ENCODE results near the gene PPP1R3F.

Gene PPP1R3F

GRCh38 chrX:49246541-49246940, 23.1 kb upstream of the PPP1R3F start:
- ATAC-seq: no peak
- TF ChIP-seq ISL1 (CRISPR knock-in tag; IDR thresholded peaks at IDR 0.05): no peak
- TF ChIP-seq GLIS3 (CRISPR knock-in tag; IDR thresholded peaks at IDR 0.05): no peak
- no peak for TF ChIP-seq CREB5 (CRISPR knock-in tag; IDR thresholded peaks at IDR 0.05; ENCODE audit: low read depth)
- TF ChIP-seq BACH2 (CRISPR knock-in tag; IDR thresholded peaks at IDR 0.05; ENCODE audit: borderline replicate concordance): no peak
- no peak for TF ChIP-seq ESRRG (CRISPR knock-in tag; IDR thresholded peaks at IDR 0.05)
- TF ChIP-seq TSHZ2 (CRISPR knock-in tag; IDR thresholded peaks at IDR 0.05): no peak
- TF ChIP-seq PPARA (CRISPR knock-in tag; IDR thresholded peaks at IDR 0.05; ENCODE audit: borderline replicate concordance): no peak
- TF ChIP-seq CSRNP3 (CRISPR knock-in tag; IDR thresholded peaks at IDR 0.05): no peak
- no peak for TF ChIP-seq OSR1 (CRISPR knock-in tag; IDR thresholded peaks at IDR 0.05)
- no peak for TF ChIP-seq ARNTL (CRISPR knock-in tag; IDR thresholded peaks at IDR 0.05; ENCODE audit: borderline replicate concordance, low read depth)
- no peak for TF ChIP-seq CSDC2 (CRISPR knock-in tag; IDR thresholded peaks at IDR 0.05)
- no peak for TF ChIP-seq RARB (CRISPR knock-in tag; IDR thresholded peaks at IDR 0.05)

GRCh38 chrX:49247346-49247745, 22.2 kb upstream of the PPP1R3F start:
- ATAC-seq: no peak

GRCh38 chrX:49247916-49248811, 21.4 kb upstream of the PPP1R3F start:
- TF ChIP-seq BACH2 (CRISPR knock-in tag; IDR thresholded peaks at IDR 0.05; ENCODE audit: borderline replicate concordance): no peak
- TF ChIP-seq ZNF565 (CRISPR knock-in tag; conservative IDR thresholded peaks at IDR 0.05; ENCODE audit: low read depth): no peak
- TF ChIP-seq CSRNP3 (CRISPR knock-in tag; IDR thresholded peaks at IDR 0.05): no peak
- TF ChIP-seq CREB5 (CRISPR knock-in tag; IDR thresholded peaks at IDR 0.05; ENCODE audit: low read depth): no peak
- TF ChIP-seq ZC3H10 (CRISPR knock-in tag; IDR thresholded peaks at IDR 0.05): no peak
- TF ChIP-seq PATZ1 (CRISPR knock-in tag; IDR thresholded peaks at IDR 0.05; ENCODE audit: borderline replicate concordance): no peak
- TF ChIP-seq ZNF70 (CRISPR knock-in tag; IDR thresholded peaks at IDR 0.05): no peak
- TF ChIP-seq ESRRG (CRISPR knock-in tag; IDR thresholded peaks at IDR 0.05): no peak
- no peak for TF ChIP-seq GLIS3 (CRISPR knock-in tag; IDR thresholded peaks at IDR 0.05)
- no peak for TF ChIP-seq TCF4 (CRISPR knock-in tag; IDR thresholded peaks at IDR 0.05; ENCODE audit: borderline replicate concordance)
- no peak for TF ChIP-seq ZFP3 (CRISPR knock-in tag; IDR thresholded peaks at IDR 0.05)
- TF ChIP-seq TSHZ2 (CRISPR knock-in tag; IDR thresholded peaks at IDR 0.05): no peak
- no peak for TF ChIP-seq ISL1 (CRISPR knock-in tag; IDR thresholded peaks at IDR 0.05)
- no peak for TF ChIP-seq ZNF8 (CRISPR knock-in tag; IDR thresholded peaks at IDR 0.05)
- no peak for TF ChIP-seq TOX (CRISPR knock-in tag; IDR thresholded peaks at IDR 0.05; ENCODE audit: borderline replicate concordance)
- TF ChIP-seq RARB (CRISPR knock-in tag; IDR thresholded peaks at IDR 0.05): no peak
- ATAC-seq: no peak; the same call in 2 of the 3 replicates

More at GRCh38 chrX:49247346-49247745, 22.2 kb upstream of the PPP1R3F start:
- TF ChIP-seq ZFP30 (CRISPR knock-in tag; IDR thresholded peaks at IDR 0.05): no peak
- no peak for TF ChIP-seq OSR1 (CRISPR knock-in tag; IDR thresholded peaks at IDR 0.05)

Data from SK-N-SH treated with all-trans-retinoic acid at 6 μM for 48 hours (cell line).